ENCODE data around the gene NSD2.

The NSD2 gene

GRCh38 chr4:1945124-1945895, 74.1 kb downstream of the NSD2 start:
- DNase-seq (ENCODE audit: low spot score): peak; percentile 44

DNA sequence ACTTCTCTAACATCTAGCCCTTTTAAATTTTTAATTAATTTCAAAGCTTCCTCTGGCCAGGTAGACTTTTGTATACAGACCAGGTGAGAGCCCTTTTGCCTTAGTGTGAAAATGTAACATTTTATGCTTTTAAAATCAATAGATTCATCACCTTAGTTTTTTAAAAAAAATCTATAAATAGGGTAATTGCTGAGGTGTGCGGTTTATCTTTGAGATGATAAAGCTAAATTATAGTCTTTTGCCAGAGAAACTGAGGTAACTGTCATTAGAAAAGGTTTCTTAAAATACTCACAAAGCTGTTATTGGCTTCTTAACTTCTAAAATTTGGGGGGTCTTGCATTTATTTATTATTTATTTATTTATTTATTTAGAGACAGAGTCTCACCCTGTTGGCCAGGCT, 74.7 kb downstream of the NSD2 start:
- DNase-seq (ENCODE audit: low spot score): no peak

DNA sequence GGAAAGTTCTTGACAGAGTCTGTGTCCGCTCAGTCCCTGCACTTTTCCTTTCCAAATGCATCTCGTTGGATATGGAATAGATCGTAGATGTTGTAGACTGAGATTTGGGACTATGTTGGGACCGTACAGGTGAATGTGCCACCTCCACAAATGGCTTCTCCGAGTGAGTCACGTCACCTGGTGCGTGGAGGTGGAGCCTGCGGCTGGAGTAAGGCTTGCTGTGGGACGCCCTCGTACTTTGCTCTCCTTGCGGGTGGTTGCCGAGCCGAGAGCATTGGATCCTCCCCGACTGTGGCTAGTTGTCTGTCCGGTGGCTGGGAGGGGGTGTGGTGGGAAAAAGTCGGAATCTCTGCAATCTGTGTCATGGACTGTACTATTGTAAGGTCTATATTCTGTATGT, 77.0 kb downstream of the NSD2 start:
- no peak for DNase-seq (ENCODE audit: low spot score)

DNA sequence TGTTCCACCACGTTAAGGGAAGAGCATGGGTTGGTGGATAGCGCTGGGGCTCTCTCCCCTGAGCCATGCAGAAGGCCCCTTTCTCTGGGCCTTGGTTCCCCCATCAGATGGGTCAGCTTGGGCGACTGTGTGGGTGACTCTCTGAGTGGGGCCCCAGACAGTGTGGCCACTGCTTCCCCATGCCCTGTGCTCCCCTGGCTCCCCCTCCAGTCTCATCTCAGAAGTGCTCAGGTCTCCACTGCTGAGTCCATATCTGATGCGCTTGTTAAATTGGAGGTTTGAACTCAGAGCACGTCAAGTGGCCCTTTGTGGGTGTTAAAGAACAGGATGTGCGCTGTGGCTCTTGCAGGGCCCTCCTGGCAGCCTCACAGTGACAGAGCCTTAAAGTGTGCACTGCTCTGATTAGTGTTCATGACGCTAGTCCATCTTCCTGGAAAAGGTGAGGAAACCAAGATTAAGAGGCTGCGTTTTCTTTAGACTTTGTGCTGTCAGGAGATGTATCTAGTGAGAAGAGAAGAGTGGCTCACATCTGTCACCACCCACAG, 77.8 kb downstream of the NSD2 start:
- DNase-seq (ENCODE audit: low spot score): no peak

DNA sequence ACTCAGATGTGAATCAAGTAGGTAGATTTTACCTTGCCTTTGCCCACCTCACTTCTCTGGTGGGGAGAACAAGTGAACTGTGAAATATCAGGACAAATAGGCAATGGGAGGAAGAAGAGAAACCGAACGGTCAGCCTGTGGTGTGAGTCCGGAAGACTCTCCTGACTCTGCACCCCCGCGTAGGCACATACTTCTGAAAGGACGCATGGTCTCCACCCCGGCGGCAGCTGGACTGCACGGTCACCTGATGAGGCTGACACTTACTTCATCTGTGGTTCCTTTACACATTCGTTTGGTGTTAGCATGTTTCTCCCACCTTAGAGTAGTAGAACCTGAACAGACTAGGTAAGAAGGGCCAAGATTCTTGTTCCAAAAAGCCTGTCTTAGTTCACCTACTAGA, 79.2 kb downstream of the NSD2 start:
- no peak for DNase-seq (ENCODE audit: low spot score)

DNA sequence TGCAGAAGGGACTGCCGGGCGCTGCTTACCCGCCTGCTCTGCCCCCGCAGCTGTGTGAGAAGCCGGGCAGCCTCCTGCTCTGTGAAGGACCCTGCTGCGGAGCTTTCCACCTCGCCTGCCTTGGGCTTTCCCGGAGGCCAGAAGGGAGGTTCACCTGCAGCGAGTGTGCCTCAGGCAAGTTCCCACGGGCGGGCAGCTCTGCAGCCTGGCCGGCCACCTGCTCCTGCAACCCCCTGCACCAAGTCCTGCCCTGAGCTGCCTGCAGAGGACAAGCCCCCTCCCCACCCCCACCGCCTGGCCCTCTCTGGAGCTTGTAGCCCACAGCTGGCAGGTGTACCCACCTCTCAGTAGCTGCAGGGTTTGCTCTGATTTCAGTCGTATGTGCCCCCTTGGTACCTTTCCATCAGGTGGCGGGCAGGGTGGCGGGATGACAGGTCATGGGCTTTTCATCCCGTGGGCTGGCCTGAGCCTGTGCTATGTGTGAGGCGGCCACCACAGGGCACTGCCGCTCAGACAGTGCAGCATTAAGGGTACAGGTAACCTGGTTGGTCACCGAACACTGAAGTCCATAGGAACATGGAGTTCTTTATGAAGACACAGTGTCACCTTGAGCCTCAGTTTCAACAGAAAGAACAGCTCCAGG, 81.0 kb downstream of the NSD2 start:
- DNase-seq (ENCODE audit: low spot score): no peak

DNA sequence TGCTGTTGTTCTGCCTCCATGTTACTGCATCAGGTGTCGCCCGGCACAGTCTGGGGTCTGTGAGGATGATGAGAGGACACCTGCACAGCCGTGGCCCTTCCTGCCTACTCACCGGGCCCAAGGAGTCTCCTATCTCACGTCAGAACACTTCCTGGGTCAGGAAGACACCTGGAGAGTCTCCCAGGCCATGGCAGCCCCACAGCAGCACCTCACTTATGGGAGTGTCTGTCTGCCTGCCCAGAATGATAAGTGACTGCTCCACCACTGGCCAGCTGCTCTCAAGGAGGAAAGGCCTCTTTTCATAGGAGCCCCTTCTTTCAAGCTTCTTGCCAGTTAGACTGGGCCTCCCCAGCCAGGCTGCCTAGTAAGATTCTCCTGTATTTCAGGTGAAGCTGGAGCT, 81.5 kb downstream of the NSD2 start:
- DNase-seq (ENCODE audit: low spot score): no peak

GRCh38 chr4:1953335-1953734, 82.1 kb downstream of the NSD2 start:
- DNase-seq (ENCODE audit: low spot score): no peak

- no peak for DNase-seq (ENCODE audit: low spot score)
Observed at GRCh38 chr4:1956631-1957030, 85.4 kb downstream of the NSD2 start.

GRCh38 chr4:1958276-1959103, 87.3 kb downstream of the NSD2 start:
- DNase-seq (ENCODE audit: low spot score): no peak

GRCh38 chr4:1959104-1959384, 87.9 kb downstream of the NSD2 start:
- DNase-seq (ENCODE audit: low spot score): no peak

DNA sequence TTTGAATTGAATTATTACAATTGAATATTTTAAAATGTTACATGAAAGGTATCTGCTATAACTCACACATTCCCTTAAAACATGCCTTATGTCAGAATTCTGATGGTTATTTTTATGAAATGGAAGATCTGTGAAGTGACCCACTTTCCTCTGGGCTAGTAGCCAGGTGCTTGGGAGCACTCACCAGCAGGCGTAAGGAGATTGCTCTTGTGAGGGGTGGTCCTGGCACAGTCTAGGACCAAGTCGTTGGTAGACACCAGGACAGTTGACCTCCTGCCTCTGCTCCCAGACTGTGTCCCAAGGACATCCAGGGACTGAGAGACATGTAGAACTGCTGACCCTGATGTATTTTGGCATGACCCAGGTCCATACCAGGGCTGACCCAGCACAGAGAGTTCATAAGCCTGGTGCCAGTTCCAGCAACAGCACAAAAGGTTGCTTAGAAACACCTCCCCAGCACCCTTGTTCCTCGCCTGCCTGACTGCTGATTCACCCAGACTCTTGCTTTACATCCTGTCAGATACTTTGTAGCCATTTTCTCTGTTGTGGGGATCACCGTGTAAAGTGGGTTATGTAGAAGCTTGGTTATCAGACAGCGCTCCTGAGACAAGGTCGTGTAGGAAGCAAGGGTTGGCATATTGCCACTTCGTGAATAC, 89.1 kb downstream of the NSD2 start:
- no peak for DNase-seq (ENCODE audit: low spot score)

DNA sequence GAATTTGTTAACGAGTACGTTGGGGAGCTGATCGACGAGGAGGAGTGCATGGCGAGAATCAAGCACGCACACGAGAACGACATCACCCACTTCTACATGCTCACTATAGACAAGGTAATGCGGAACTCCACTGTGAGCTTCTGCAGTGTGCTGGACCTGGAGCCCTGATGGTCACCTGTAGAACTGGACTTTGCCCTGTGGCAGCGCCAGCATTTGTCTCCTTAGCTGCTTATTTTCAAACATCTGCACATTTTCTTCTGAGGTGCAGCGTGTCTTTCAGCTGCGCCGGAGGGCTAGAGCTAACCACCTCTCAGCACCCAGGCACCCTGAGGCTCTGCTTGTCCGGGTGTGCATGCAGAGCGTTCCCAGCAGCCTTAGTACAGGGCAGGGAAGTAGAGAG, 89.8 kb downstream of the NSD2 start:
- no peak for DNase-seq (ENCODE audit: low spot score)

DNA sequence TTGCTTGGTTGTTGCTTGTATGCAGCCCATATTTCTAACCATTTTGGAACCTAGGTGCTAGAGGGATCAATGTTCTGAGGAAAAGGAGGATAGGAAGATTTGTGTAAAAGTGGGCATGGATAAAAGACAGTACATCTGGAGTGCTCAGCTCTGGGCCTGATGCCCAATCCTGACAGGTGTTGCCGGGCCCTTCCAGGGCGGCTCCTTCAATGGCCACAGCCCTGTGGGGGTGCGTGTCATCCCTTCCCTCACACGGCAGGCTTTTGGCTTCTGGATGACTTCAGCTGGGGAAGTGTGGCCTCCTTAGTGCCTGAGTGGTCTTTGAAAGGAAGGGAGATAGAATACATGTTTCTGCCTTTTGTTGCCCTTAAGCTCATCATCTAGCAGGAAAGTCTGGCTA, 90.4 kb downstream of the NSD2 start:
- DNase-seq (ENCODE audit: low spot score): no peak

GRCh38 chr4:1962980-1963379, 91.8 kb downstream of the NSD2 start:
- DNase-seq (ENCODE audit: low spot score): no peak

- no peak for DNase-seq (ENCODE audit: low spot score)
Observed at GRCh38 chr4:1964443-1964842, 93.2 kb downstream of the NSD2 start.

DNA sequence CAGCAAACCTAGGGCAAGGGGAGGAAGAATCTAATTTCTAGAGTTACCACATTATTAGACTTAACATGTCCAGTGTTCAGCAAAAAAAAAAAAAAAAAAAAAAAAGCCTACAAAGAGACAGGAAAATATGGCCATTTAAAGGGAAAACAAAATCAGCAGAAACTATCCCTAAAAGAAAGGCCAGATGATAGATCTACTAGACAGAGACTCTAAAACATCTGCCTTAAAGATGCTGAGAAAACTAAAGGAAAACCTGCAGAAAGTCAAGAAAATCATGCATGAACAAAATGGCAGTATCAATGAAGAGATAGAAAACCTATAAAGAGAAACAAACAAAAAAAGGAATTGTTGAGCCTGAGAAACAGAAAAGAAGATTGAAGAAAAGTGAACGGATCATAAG, 93.8 kb downstream of the NSD2 start:
- no peak for DNase-seq (ENCODE audit: low spot score)

DNA sequence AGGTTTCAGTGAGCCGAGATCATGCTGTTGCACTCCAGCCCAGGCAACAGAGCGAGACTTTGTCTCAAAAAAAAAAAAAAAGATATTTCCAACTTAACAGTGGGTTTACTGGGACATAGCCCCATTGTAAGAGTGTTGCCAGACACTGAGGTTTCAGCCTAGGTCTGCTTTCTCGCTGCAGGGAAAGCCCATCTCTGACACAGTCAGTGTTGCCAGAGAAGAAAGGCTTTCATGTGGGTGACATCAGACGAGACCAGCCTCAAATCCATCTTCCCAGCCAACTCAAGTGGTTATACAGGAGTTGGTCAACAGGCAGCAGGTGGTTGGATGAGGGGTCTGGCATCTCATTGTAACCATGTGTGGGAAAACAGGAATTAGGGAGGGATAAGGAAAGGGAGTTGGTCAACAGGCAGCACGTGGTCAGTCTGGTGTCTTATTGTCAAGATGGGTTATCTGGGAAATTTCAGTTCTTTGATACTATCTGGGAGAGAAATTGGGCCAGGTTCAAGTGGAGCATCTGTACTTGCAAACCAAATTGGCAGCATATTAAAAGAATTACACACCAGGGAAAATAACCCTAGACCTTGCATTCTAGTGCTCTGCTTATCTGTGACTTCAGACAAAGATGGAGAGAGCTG, 96.4 kb downstream of the NSD2 start:
- no peak for DNase-seq (ENCODE audit: low spot score)

- no peak for DNase-seq (ENCODE audit: low spot score)
Observed at GRCh38 chr4:1968686-1969295, 97.6 kb downstream of the NSD2 start.

GRCh38 chr4:1969928-1970723, 98.9 kb downstream of the NSD2 start:
- no peak for DNase-seq (ENCODE audit: low spot score)

DNA sequence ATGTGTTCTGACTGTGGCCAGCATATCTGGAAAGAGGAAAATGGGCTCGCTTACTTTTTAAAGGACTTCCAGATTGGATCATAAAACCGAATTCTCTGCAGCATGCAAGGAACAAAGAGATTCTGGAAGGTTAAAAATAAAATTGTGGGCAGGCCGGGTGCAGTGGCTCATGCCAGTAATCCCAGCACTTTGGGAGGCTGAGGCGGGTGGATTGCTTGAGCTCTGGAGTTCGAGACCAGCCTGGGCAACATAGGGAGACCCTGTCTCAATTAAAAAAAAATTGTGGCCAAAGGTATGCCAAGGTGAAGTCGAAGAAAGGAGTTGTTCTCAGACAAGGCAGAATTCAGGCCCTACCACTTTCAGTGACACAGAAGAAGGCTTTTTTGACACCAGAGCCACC, 99.7 kb downstream of the NSD2 start:
- DNase-seq (ENCODE audit: low spot score): no peak
